Left cardiac atrium (tissue), 4 donors: ENCODE data around the gene HES2. TPM values are rescaled to one million over a fixed set of nuclear protein-coding genes. Genes with fewer than 3 reads are reported as not detected.
"Not testable (repeated sequence)": the region's sequence is repeated elsewhere in the genome, so short reads cannot be mapped to it uniquely, and the experiment has no call there.

ENCODE experiments used
- ATAC-seq, 2 donors: fragments of 200-7000 bp; cut with Tn5 transposase; one replicate each; pipeline ENCODE4 v1.9.1; 2020; ENCODE audit warnings: mild to moderate bottlenecking in 2 of 2, moderate library complexity in 2 of 2
- DNase-seq: peaks from one replicate; pipeline ENCODE4 v3.0.0-alpha.2; 2020
- intact Hi-C, 2 donors: fragments of 100-400 bp; cut with DNase I; formaldehyde crosslinking; loops; one replicate each; pipeline versions ENCODE4 v1.14.1 to v1.15.1; 2022 to 2023
- microRNA-seq, 2 donors: library from miRNA; unstranded; fragments of <30 nt; microRNA quantifications; one replicate each; pipeline ENCODE4 v1.2.0, GENCODE V29; 2020
- total RNA-seq, 2 donors: library from RNA; stranded (reverse); fragmentation: NEBNext Ultra II Directional; extraction: Animal tissue kit (Norgen Biotek cat#: 25700); gene quantifications; one replicate each; pipeline ENCODE4 v1.2.1, GENCODE V29; 2021
- donor health status: DM: no; HTN: yes; CAD: no.
- donor health status: DM: no; HTN: yes; CAD: no; lungs with severe emphysema.
- donor health status: DM: yes; HTN: yes; CAD: no.
- donor health status: Dilated cardiomyopathy.

HES2 gene
- total RNA-seq, 2 donors from 2014 or later: 0.37 TPM; not detected in 1

- ATAC-seq: peak; percentile 72 to 87
- DNase-seq: no peak
- intact Hi-C loops: loop anchor here in 1 of 2 donors (5.0 kb wide), 1 partner anchor 35 kb away; no protein-coding TSS in a partner anchor
These were observed 52.2 kb downstream of the HES2 start for GRCh38 chr1:6367381-6368012.

GRCh38 chr1:6365047-6365446 is 54.7 kb downstream of the HES2 start:
- intact Hi-C loops: loop anchor here in 1 of 2 donors (5.0 kb wide), 1 partner anchor 37 kb away; no protein-coding TSS in a partner anchor
- DNase-seq (no peak), ATAC-seq (no peak)

GRCh38 chr1:6363085-6363884 is 56.4 kb downstream of the HES2 start:
- DNase-seq: peak; percentile 75
- ATAC-seq: not testable (repeated sequence)

More at GRCh38 chr1:6363085-6363884, 56.4 kb downstream of the HES2 start:
- intact Hi-C loops: loop anchor here in 1 of 2 donors (2.0 kb wide), 1 partner anchor 42 kb away; no protein-coding TSS in a partner anchor

Small RNA genes within 50 kb of the gene (microRNA-seq; reads per million reads assigned to microRNA genes)
- 0 reads per million in 2 donors for gene MIR4252

Other genes with a start within 250 kb of the HES2 start
- under 1 TPM; 0.12 to 0.39 TPM for gene CHD5, start 239.6 kb downstream of the HES2 start, total RNA-seq
- gene RPL22, start 220.3 kb downstream of the HES2 start, total RNA-seq: 100 to 1,000 TPM; 264 to 275 TPM
- gene RNF207, start 213.8 kb downstream of the HES2 start, total RNA-seq: 10 to 100 TPM; 35.8 to 38.3 TPM
- 10 to 100 TPM; 56.9 to 61.1 TPM for gene ICMT, start 184.0 kb downstream of the HES2 start, total RNA-seq
- not detected for gene HES3, start 175.7 kb downstream of the HES2 start, total RNA-seq
- gene GPR153, start 158.8 kb downstream of the HES2 start, total RNA-seq: 10 to 100 TPM in 1 of 2 donors, 1 to 10 TPM in 1; 9.7 to 10.5 TPM
- 10 to 100 TPM in 1 of 2 donors, 1 to 10 TPM in 1; 9.9 to 12.9 TPM for gene ACOT7, start 26.2 kb downstream of the HES2 start, total RNA-seq
- gene ESPN, start 4.9 kb upstream of the HES2 start, total RNA-seq: under 1 TPM; 0.42 to 0.44 TPM
- 1 to 10 TPM; 5.5 to 5.9 TPM for gene TNFRSF25, start 46.3 kb upstream of the HES2 start, total RNA-seq
- 10 to 100 TPM; 10.7 to 11.8 TPM for gene PLEKHG5, start 71.7 kb upstream of the HES2 start, total RNA-seq
- gene NOL9, start 134.6 kb upstream of the HES2 start, total RNA-seq: 10 to 100 TPM; 12.0 to 16.5 TPM
- not detected for gene TAS1R1, start 135.4 kb upstream of the HES2 start, total RNA-seq
- 10 to 100 TPM; 11.5 to 14.3 TPM for gene ZBTB48, start 160.1 kb upstream of the HES2 start, total RNA-seq
- gene KLHL21, start 182.9 kb upstream of the HES2 start, total RNA-seq: 10 to 100 TPM; 43.9 to 75.8 TPM
- 1 to 10 TPM; 7.8 to 9.0 TPM for gene PHF13, start 193.8 kb upstream of the HES2 start, total RNA-seq
- gene THAP3, start 204.9 kb upstream of the HES2 start, total RNA-seq: 10 to 100 TPM in 1 of 2 donors, 1 to 10 TPM in 1; 8.9 to 14.6 TPM